HPDE6-E6E7 (cell line): ENCODE results near the gene TRAF3.
"Not testable (repeated sequence)": the region's sequence is repeated elsewhere in the genome, so short reads cannot be mapped to it uniquely, and the experiment has no call there.

Experiments used
- DNase-seq: peaks from one replicate; pipeline ENCODE4 v3.0.0; 2011; ENCODE audit warnings: missing footprints; ENCODE audit errors: extremely low spot score

The TRAF3 gene

DNA sequence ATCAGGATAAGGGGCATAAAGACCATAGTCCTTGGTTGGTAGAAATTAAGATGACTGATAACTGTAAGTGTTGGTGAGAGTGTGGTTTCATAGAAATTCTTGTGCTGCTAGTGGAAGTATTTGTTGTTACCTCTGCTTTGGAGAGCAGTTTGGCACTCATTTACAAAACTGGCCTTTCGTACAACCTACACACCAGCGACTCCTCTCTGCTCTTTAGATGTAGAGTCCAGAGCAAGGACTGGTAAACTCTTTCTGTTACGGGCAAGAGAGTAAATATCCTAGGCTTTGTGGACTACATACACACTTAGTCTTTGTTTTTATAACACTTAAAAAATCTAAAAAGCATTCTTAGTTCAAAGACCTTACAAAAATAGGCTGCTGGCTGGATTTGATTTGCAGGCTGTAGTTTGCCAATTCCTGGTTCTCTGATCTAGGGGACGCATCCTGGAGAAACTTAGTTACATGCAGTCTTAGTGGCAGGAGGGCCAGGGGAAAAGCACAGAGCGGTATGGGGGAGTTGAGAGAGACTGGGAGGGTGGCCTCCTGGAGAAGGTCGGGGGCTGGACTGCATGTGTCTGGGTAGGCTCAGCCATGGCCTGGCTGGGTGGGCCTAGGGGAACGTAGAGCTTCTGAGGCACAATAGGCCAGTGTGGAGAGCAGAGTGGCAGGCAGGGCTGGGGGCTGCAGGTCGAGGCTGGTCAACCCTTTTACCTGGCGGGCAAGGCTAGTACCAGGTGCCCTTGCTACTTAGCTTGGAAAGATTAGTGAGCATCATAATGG is 89.9 kb downstream of the TRAF3 start:
- DNase-seq: no peak

- DNase-seq: no peak
Measured at GRCh38 chr14:102867826-102868580, 90.8 kb downstream of the TRAF3 start.

GRCh38 chr14:102868956-102869547 is 91.8 kb downstream of the TRAF3 start:
- DNase-seq: no peak

GRCh38 chr14:102870246-102870645 is 93.0 kb downstream of the TRAF3 start:
- no peak for DNase-seq

DNA sequence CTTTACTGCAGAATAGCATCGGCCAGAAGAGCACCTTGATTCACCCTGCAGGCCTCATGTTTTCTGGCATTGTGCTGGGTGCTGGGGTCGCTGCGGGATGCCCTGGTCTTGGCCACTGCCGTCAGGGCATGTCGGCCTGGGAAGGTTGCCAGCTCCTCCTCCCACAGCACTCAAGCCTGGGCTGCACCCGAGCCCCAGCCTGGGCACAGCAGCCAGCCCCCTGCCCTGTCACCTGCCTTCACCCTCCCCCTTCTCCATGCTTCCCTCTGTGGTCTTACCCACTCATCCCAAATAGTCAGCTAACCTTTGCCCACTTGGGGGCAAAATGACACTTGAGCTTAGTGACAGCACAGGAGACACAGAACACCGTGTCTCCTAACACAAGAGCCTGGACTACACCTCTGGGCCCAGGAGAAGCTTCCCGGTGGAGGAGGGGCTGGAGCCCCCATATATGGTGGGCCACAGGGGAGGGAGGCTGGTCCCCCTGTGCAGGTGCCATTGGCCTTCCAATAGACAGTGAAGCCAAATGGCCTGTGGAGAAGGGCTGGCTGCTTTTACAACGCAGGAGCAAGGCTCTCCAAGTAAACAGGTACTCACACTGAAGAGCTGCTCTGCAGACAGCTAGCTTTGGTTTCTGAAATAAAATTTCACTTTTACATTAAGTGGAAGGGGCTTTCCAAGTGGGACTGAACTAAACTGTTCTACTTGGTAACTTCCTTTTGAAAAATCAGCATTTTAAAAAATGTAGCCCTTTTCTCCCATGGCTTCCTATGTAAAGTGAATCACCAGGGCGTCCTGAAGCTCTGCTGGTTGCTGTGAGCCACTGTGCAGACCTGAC is 94.0 kb downstream of the TRAF3 start:
- DNase-seq: no peak

DNA sequence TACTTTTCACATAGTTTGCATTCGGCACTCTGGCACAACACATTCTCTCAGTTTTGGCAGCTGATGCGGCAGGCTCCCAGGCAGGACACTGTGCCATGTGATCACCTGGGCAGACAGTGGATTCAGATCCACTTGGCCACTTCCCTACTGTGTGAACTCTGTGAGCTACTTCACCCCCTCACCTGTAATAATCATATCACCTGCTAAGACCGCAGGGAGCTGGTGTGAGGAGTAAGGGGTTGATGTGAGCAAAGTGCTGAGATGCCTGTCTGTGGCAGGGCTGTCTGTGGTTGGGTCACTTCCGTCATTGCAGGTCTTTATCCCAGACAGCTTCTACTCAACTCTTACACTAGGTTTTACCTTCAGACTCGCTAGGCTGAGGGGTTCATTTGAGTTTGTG is 94.8 kb downstream of the TRAF3 start:
- DNase-seq: no peak

DNA sequence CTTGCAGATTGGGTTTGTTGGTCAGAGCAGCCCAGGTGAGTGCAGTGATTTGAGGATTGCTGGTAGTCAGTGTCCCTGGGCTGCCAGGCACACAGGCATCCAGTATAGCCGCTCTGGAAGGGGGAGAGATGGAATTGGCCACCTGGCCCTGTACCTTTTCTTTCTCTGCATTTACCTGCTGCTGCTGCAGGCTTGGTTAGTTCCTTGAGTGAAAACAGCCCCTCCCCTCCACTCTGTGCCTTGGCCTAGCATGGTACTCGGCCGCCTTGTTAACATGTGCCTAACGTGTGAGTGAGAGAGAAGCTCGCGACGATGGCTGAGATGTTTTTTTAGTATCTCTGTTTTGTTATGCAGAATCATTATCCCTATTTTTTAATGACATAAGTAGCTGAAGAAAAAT is 95.9 kb downstream of the TRAF3 start:
- DNase-seq: no peak

DNA sequence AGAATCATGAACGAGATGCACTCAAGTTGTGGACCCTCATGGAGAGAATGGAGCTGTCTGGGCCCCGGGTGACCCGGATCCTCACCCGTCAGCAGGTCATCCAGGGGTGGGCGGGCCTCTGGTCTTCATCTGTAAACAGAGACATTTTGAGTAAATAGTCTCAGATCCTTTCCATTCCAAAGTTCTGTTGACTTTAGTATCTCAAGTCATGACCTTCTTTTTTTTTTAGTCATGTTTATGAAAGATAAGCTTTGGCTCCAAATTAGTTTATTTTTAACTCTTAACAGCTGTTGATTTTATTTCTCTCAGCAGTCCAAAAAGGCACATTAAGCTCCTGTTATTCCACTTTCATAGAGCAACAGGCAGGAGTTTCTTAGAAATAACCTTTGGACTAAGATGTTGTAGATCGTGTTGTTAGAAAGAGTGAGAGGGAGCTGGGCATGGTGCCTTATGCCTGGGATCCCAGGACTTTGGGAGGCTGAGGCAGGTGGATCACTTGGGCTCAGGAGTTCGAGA is 96.4 kb downstream of the TRAF3 start:
- DNase-seq: no peak

DNA sequence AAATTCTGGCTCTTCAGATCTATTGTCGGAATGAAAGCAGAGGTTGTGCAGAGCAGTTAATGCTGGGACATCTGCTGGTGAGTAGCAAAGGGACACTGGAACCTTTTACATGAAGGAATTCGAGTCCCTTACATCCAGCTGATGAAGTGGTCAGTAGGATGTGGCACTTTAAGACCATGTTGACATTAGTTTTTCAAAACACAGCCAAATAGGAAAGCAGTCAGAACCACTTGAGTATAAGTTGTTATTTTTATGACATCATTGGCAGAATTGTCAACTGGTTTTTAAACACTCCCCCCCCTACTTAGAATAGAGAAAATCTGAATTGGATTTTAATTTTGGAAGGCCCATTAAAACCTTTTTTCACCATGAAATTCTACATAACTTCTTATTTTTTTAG is 98.4 kb downstream of the TRAF3 start:
- no peak for DNase-seq

GRCh38 chr14:102877511-102877910 is 100.3 kb downstream of the TRAF3 start:
- DNase-seq: not testable (repeated sequence)

- DNase-seq: peak; percentile 12
Measured at GRCh38 chr14:102878174-102878969, 101.1 kb downstream of the TRAF3 start.

DNA sequence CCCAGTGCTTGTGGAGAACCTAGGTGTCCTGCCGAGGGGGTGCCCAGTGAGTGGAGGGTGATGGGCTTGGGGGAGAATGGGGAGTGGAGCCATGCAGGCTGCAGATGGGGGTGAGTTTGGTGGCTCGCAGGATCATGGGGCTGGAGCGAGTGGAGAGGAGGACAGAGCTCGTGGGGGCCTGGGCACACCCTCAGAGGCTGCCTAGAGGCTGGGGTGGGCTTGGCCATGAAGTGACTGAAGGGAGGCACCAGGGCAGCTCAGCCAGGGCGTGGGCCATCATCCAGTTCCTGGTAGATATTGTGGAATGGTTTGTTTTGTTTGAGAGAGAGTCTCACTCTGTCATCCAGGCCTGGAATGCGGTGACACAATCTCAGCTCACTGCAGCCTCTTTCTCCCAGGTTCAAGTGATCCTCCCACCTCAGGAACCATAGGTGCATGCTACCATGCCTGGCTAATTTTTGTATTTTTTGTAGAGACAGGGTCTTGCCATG is 101.8 kb downstream of the TRAF3 start:
- peak; percentile 11 for DNase-seq

DNA sequence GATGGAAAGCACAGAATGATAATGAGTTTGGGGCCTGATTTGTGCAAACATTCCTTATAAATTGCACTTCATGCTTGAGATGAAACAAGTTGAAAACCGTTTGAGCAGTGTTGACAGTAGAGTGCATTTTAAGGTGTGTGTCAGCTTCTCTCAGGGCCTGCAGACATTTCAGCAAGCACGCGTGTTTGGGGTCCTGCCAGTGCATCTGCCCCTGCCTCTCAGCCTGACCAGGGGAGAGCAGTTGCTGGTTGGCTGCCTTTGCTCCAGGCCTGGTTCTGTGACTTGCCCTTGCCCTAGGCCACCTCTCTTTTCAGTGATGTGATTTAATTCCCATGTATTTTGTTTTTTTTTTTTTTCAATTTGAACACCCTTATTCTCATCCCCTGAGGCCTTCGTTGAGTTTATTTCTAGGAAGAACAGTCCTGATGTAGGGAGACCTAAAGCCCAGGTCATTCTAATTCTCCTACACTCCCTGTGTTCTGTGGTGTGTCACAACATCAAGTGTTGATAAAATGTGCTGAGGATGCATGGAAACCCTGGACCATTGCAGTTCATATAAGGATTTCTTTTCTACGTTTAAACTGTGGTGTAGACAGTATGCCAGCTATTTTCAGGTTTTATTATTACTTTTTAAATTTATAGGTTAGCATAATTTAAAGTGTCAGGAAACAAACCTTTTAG is 105.1 kb downstream of the TRAF3 start:
- DNase-seq: no peak

- no peak for DNase-seq
Measured at GRCh38 chr14:102883089-102883541, 105.9 kb downstream of the TRAF3 start.

- DNase-seq: no peak
Measured at GRCh38 chr14:102883554-102883953, 106.3 kb downstream of the TRAF3 start.

GRCh38 chr14:102885737-102886447 is 108.6 kb downstream of the TRAF3 start:
- no peak for DNase-seq

GRCh38 chr14:102888748-102889147 is 111.5 kb downstream of the TRAF3 start:
- DNase-seq: no peak

DNA sequence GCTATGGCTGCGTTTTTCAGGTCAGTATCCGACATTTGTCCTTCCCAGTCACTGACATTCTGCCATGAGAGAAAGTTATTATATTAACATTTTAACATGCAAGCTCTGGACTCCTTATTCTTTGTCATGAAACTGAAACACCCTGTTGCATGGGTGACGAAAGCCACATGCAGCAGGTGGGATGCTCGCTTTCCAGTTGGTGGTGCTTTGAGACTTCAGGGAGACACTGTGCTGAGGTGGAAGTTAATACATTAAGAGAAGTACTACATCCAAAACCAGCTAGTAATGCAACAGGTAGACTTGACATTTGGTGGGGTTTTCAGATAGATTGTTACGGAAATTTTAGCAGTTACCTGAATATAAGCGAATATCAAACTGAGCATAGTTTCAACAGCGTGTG is 112.4 kb downstream of the TRAF3 start:
- no peak for DNase-seq

- DNase-seq: no peak
Measured at GRCh38 chr14:102891111-102891510, 113.9 kb downstream of the TRAF3 start.
